GM19240 (cell line): Measurements from ENCODE around the gene MRGPRD.
"Not testable (repeated sequence)": the region's sequence is repeated elsewhere in the genome, so short reads cannot be mapped to it uniquely, and the experiment has no call there.

Experiments used
- DNase-seq: peaks from one replicate; pipeline ENCODE4 v3.0.0; 2011; ENCODE audit warnings: low spot score; ENCODE audit not compliant: insufficient read length

Gene MRGPRD

DNA sequence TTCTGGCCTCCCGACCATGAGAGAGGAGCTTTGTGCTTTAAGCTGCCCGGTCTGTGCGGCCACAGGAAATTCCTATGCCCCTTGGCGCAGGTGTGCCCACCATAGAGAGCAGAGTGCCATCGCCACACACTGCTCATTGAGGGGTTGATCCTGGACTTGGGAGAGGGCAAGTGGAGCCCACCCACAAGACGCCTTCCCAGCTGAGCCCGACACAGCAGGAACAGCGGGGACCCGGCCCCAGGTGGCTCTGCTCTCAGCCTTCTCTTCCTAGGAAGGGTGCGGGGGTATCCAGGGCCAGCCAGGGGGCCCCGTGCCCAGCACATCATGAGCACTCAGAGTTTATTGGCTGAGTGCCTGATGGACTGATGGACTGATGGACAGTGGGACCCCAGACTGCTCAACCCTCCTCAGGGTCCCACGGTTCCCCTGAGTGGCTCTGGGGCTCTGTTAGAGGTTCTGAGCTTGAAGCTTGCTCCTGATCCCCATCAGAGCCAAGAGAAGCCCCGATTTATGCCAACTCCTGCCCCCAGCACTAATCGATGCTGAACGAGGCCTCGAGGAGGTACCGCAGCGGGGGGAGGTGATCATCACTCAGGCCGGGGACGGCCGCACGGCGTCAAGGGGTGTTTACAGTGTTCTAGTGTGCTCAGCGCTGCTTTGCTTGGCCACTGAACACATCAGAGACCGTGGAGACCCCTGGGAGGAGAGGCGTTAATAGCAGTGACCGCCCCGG lies 13.5 kb upstream of the MRGPRD start:
- DNase-seq = no peak

DNA sequence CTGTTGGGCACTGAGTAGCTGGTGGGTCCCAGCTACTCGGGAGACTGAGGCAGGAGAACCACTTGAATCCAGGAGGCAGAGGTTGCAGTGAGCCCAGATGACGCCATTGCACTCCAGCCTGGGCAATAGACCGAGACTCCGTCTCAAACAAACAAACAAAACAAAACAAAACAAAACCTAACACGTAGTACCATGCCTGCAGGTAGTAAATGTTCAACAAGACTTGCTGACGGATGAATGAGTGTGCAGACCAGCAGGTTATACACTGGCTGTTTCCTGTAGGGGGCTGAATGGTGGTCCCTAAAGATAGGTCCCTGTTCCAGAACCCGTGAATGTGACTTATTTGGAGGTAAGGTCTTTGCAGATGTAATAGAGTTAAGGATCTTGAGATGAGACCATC lies 12.8 kb upstream of the MRGPRD start:
- no peak for DNase-seq

DNA sequence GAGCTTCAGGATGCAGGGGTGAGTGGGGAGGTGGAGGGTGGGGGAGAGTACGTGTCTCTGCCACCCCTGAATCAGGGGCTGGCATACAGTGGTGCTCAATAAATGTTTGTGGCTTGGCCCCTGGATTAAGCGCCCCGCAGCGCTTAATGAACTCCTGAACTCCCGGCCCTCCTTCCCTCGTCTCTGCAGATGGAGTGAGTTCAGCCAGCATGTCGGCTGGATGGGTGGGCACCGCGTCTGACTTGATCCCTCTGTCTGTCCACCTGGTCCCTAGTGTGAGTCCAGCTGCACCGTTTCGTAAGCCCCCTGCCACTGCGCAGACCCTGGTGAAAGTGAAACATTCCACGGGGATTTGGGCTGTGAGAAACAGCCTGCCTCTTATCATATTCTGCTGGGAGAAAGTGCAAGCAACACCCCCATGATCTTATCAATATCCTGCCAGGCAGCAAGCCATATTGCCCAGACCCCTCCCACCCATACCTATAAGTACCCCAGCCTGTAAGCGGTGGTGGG lies 12.0 kb upstream of the MRGPRD start:
- no peak for DNase-seq

DNA sequence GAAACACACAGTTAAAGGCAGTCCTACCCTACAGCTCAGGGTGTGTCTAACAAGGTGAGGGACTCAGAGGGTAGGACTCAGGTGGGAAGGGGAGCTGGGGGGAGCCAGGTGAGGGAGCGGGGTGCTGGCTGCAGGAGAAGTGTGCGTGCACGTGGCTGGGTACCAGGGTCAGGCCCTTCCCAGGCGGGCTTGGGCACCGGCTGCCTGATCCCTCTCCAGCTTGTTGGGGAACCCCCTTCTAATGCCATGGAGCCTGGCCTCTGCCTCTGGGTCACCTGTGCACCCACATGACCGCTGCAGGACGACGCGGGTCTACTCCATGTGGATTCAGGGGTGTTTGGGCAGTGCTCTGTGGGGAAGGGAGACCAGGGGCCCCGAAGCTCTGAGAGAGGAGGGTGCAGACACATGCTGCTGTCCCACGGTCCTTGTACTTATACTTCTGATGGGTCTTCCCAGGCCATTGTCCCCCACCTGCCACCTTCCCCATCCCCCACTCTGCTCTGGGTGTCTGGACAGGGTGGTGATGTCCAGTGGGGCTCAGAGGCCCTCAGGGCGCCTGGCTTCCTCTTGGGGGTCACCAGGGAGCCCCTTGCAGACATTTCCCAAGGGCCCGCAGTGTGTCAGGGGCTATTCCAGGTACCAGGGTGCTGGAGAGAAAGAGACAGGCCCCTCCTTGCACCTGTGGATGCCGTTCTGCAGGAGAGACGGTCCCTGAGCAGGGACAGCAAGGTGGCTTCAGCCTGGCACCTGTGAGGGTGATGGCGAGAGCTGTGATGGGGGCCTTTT lies 10.4 kb upstream of the MRGPRD start:
- DNase-seq = no peak

DNA sequence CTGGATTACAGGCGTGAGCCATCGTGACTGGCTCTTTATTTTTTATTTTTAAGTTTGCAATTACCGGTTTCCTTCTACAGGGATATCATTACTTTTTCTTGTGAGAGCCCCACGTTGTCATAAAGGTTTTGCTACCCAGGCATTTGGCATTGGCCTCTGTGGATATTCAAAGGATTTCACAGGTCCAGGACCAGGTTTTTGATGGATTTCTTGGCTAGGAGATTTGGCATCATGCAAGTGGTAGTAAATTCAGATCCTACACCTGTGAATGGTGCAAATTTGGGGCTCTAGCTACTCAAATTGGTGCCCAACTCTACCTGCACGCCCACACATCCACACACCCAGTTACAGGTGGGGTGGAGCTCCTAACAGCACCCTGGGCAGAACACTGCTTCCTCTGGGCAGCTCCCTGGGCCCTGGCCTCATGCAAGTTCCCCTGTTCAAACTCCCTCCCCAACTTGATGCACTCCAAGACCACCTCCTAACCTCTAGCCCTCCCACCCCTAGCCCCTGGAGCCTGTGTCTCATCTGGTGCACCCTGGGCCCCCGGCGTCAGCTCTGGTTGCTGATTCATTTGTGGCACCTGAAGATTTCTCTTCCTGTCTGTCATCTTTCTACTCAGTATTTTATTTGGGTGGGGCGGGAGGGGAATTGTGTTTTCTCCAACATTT lies 9.3 kb upstream of the MRGPRD start:
- no peak for DNase-seq

DNA sequence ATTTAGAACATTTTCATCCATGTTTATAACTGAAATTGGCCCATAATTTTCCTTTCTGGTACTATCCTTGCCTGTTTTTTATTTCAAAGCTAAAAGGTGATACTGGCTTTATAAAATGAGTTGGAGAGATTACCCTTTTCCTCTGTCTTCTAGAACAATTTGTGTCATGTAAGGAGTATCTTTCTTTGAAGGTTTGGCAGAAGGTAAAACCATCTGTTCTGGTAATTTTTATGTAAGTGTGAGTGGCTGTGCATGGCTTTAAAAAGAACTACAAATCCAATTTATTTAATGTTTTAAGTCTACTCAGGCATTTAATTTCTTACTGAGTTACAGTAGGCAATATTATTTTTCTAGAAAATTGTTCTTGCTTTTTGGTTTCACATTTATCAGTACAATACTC lies 7.7 kb upstream of the MRGPRD start:
- DNase-seq = no peak

DNA sequence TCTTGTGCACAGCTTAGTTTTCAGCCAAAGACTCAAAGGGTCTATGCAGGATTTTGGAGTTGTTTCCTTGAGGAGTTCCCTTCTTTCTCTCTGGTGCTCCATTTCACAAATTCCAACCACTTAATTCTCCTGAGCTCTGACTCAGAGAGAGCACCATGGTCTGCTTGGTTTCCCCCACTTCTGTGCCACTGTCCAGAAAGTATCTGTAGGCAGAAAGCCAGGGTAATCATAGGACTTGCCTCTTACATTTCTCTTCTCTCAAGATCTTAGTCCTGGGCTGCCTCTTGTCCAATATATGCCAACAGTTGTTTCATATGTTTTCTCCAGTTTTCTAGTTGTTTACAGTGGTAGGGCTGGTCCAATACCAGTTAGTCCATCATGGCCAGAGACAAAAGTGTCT lies 6.4 kb upstream of the MRGPRD start:
- no peak for DNase-seq

DNA sequence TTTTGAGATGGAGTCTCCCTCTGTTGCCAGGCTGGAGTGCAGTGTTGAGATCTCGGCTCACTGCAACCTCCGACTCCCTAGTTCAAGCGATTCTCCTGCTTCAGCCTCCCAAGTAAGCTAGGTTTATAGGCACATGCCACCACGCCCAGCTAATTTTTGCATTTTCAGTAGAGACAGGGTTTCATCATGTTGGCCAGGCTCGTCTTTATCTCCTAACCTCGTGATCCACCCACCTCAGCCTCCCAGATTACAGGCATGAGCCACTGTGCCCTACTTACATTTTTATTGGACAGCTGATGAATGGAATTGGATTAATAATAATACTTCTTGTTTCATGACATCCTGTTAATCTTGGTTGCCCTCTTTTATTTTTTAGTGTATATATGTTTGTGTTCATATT lies 3.0 kb upstream of the MRGPRD start:
- no peak for DNase-seq

DNA sequence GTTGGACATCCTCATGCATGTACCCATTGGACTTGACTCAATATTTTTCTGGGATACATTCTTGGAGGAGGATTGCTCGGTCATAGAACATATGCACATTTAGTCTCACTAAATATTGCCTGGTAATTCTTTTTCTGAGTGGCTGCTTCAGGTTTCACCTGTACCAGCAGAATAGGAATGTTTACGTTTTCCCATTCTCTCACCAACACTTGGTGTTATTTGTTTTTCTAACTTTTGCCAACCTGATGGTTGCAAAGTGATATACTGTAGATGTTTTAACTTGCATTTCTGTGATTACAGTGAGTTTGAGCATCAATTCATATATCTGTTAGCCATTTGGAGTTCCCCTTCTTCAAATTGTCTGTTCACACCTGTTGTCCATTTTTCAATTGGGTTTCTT lies 1.3 kb upstream of the MRGPRD start:
- no peak for DNase-seq

DNA sequence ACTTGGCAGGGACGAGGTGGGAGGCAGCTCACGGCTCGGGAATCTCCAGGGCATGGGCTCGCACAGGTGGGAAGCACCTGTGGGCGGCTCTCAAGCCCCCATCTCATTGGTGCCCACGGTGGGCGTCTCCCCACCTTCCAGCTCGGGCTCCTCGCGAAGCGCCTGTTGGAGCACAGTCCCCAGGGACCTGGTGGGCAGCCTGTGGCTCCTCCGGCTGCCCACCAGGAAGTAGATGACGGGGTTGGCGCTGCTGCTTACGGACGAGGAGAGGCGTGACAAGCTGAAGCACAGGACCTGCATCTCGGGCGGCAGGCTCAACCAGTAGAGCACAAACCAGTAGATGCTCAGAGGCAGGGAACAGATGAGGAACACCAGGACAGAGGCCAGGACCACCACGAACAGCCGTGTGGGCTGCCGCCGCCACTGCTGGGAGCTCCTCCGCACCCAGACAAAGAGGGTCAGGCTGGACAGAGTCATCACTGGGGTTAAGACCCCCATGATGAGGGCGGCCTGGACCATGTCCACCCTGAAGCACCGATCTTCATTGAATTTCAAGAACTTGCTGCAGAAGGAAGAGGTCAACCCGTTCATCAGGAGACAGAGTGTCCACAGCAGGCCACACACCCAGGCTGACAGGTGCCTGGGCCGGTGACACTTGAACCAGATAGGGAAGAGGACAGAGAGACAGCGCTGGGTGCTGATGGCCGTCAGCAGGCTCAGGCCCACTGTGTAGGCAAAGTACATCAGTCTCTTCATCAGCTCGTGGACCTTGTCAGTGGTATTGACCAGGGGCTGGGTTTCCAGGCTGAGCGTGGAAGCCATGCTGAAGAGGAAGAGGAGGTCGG lies 633 bp downstream of the MRGPRD start:
- DNase-seq = no peak

DNA sequence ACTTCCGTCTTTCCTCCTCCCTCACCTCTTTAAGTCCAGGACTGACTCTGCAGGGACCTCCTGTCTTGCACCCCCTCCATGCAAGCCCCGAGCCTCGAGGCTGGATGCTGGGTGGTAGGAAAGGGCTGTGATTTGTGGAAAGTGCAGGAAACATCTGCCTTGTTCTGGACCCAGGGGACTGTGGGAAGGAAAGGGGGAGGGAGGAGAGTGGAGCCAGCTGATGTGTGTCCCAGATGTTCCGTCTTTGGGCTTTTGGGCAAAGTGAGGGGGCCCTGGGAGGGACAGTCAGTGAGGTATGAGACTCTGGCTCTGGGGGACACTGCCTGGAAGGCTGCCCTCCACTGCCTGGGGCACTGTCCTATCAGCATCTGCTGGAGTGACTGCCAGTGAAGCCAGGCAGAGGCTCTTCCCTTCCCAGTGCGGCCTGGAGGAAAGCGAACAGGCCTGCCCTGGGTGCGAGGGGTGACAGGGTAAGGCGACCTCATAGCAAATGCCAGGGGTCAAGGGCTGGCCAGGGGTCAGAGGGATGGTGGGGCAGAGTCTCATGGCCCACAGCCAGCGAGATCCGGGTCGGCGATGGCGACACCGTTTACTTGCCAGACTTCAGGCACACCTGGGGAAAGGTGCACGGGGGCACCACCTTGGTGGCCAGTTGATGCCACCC lies 1.7 kb downstream of the MRGPRD start:
- DNase-seq = no peak

DNA sequence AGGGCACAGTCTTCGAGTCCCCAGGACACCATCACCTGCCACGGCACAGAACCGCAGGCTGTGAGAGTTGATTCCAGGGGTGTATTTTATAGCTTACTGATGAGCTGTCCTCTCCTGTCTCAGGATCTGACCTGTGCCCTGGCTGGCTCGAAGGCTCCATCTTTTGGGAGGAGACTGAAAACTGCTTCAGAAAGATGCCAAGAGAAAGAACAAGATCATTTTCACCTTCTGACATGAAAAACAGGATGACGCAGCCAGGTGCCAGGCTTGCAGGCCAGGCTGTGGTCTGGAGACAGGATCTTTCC lies 2.2 kb downstream of the MRGPRD start:
- DNase-seq = no peak

DNA sequence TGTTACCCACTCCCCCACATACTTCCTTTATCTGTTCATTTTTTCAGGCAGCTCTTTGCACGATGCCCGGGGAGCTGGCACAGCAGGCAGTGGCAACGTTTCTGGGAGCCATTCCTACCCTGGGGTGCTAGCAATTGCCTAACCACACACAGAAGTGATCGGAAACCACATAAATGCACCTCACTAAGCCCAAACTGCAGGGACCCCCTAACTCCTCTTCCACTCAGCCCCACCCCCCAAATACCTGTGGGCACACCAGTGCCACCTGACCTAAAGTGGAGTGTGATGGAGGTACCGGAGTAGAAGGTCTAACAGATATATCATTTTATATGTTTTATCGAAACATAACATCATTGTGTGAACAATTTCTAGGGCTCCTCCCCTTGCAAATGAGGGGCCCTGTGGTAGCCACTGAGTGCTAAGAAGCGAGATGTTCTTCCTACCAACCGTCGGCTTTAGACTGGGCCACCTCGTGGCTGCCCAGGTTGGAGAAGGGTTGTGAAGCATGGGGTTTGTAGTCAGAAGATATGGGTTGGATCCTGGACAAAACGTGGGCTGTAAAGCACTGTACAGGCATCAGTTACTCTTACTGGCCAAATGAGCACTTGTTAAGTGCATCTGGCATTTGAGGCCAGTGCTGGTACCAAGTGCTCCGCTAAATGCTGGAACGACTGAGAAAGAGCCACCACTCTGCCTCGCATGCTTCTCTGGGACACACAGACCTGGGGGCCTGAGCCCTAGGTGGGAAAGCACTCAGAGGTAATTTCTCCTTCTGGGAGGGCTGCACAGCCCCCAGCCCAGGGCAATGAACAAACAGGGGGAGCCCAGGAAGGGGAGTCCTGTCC lies 2.8 kb downstream of the MRGPRD start:
- DNase-seq = no peak

DNA sequence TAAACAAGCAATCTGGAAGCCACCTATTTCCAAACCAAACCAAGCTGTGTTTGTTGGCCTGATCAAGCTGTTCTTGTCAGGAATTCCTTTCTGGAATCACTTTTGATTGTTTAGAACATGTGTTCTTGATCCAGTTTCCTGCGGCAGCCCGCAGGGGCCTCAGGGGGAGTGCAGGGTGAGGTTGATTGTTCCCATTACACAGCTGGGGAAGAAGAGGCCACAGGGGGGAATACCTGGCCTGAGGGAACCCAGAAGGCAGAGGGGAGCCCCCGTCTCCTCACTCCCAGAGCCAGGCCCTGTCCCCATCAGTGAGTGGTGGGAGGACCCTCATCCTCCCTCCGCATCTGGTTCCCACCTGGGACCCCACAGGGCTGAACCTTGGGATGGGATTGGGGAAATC lies 4.2 kb downstream of the MRGPRD start:
- DNase-seq = no peak

DNA sequence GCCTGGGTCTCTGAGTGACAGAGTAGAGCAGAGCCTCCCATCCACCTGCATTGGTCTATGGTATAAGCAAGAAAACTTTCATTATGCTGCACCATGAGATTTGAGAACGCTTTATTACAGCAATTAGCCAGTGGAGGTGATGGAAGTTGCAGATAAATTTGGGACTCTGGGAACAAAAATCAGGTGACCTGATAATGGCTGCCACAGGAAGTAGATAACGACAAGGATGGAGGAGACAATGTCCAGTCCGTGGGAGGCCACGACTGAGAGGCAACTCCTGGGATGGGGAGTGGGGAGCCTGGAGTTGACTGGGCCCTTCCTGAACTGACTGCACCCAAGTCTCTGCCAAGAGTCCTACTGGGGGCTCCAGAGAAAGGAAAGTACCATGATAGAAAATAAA lies 4.7 kb downstream of the MRGPRD start:
- no peak for DNase-seq

DNA sequence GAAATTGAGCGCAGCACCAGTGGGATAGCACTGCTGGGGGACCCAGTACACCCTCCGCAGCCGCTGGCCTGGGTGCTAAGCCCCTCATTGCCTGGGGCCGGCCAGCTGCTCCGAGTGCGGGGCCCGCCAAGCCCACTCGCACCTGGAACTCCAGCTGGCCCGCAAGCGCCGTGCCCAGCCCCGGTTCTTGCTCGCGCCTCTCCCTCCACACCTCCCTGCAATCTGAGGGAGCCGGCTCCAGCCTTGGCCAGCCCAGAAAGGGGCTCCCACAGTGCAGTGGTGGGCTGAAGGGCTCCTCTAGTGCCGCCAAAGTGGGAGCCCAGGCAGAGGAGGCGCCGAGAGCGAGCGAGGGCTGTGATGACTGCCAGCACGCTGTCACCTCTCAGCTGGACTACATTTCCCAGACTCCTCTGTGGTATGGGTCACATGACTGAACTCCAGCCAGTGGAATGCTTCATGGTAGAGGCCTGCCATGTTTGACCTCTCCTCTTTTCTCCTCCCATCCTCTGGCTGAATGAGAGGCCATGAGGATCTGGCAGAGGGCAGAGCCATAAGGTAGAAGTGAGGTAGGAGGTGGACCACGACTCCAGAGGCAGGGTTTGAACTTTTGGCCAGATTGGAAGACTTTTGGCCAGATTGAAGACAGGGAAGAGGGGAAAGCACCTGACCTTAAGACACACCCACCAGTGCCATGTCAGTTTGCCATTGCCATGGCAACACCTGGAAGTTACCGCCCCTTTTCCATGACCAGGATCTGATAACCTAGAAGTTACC lies 6.2 kb downstream of the MRGPRD start:
- no peak for DNase-seq

DNA sequence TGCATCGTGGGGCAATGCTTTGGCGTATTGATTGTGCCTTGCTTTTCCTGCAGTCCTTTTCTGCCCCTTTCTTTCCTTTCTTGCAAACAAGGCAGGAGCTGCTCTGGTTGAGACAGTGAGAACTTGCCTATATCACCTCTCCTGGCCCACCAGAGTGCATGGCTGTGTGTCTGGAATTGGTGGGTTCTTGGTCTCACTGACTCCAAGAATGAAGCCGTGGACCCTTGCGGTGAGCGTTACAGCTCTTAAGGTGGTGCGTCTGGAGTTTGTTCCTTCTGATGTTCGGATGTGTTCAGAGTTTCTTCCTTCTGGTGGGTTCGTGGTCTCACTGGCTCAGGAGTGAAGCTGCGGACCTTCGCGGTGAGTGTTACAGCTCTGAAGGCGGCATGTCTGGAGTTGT lies 7.1 kb downstream of the MRGPRD start:
- not testable (repeated sequence) for DNase-seq

DNA sequence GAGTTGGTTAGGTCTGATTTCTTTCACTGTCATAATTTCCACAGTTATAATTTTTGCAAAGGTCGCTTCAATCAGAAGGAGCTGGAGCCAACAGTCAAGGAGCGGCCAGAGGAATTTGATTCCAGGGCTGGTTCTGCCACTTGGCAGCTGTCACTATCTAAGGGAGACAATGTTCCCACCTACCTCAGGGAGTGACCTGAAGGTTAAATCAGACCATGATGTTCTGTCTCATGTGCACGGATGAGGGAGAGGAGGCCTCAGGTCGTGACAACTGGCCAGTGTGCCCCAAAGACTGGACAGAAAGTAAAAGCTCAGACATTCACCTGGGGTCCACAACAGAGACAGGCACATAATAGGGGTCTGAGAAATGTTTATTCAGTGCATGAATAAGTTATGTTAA lies 7.6 kb downstream of the MRGPRD start:
- no peak for DNase-seq

DNA sequence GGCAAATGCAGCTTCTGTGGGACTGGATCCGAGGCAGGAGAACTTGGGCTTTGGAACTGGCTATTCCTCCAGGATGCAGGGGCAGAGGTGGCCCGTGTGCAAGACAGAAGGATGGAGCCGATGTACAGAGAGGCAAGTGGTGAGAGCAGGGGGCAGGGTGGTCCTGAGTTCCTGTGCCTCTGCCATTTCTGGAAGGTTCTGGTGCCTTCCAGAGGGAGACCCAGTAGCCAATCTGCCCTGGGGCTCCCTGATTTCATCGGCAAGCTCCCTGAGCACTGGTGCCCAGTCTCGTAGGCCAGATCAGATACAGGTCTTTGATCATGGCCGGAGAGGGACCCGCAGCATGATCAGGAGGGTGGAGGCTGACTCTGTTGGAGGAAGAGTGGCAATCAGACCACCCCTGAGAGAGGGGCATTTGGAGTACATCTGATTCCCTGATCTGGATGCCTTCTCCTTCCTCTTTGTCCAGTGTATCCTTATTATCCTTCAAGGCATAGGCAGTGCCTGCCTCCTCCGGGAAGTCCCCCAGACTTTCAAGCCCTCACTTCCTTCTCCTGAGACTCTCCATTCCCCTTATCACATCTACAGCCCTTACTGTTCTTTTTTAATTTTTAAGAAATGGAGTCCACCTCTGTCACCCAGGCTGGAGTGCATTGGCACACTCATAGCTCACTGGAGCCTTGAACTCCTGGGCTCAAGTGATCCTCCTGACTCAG lies 9.7 kb downstream of the MRGPRD start:
- no peak for DNase-seq
